GM12878 (cell line): ENCODE measurements around the gene TRIM54. TPM values are rescaled to one million over a fixed set of nuclear protein-coding genes. Genes with fewer than 3 reads are reported as not detected.
A peak's percentile ranks its signal among the peaks of the same experiment; 100 is the strongest.

Experiments used
- CEBPB ChIP-seq, 2 experiments: fragments of 150-350 bp in 1 of 2; IDR thresholded peaks; 2 replicates each; pipeline ENCODE4 v1.6.1; 2012 to 2014; ENCODE audit warnings: low read depth in 2 of 2, low read length in 2 of 2, borderline replicate concordance in 1 of 2, inconsistent platforms in 1 of 2
- CTCF ChIP-seq, 3 experiments: IDR thresholded peaks in 2 of 3; conservative IDR thresholded peaks in 1 of 3; 2 replicates each; pipeline ENCODE4 v1.5.1; 2011; ENCODE audit warnings: low read depth in 3 of 3, low read length in 3 of 3, mild to moderate bottlenecking in 3 of 3, control low read depth in 2 of 3, moderate library complexity in 2 of 3, inconsistent platforms in 1 of 3, mixed read lengths in 1 of 3; ENCODE audit not compliant: control insufficient read depth in 2 of 3, insufficient read depth in 1 of 3; ENCODE audit errors: extremely low read depth in 1 of 3
- ESRRA ChIP-seq: IDR thresholded peaks from 2 replicates; pipeline ENCODE4 v1.6.1; 2012; ENCODE audit warnings: mild to moderate bottlenecking, low read length, improper control_type of control experiment
- MAX ChIP-seq: IDR thresholded peaks from 2 replicates; pipeline ENCODE4 v1.6.1; 2012; ENCODE audit warnings: low read depth, low read length, improper control_type of control experiment
- RCOR1 ChIP-seq: conservative IDR thresholded peaks from 2 replicates; pipeline ENCODE4 v1.6.1; 2012; ENCODE audit warnings: low read depth, low read length, improper control_type of control experiment
- SMAD5 ChIP-seq: IDR thresholded peaks from 2 replicates; pipeline ENCODE4 v1.6.1; 2016; ENCODE audit warnings: antibody characterized with exemption, low read depth
- SMARCA5 ChIP-seq: fragments of 450-650 bp; IDR thresholded peaks from 2 replicates; pipeline ENCODE4 v1.6.1; 2017; ENCODE audit warnings: mild to moderate bottlenecking
- SUZ12 ChIP-seq: fragments of 200-600 bp; sonication (generic); IDR thresholded peaks from one replicate; pipeline ENCODE4 v1.6.1; 2018; ENCODE audit warnings: antibody characterized with exemption, mild to moderate bottlenecking; ENCODE audit not compliant: unreplicated experiment
- polyA plus RNA-seq, 11 experiments: library from polyadenylated mRNA; depleted of rRNA in 4 of 11; unstranded in 6 of 11; stranded (reverse) in 5 of 11; fragments of >200 nt; fragmentation: Nextera tagmentation in 4 of 11; fragmentation: Illumina TruSeq in 1 of 11; extraction: Ambion mirVana in 4 of 11; extraction: Trizol in 1 of 11; gene quantifications; 1 replicate in 1 of 11; 2 replicates in 10 of 11; pipeline versions ENCODE4 v1.2.1 to v1.2.3, GENCODE V29; 2011 to 2016; ENCODE audit warnings: inconsistent platforms in 2 of 11, missing spikeins in 2 of 11, low read depth in 1 of 11
- total RNA-seq, 4 experiments: library from RNA; depleted of rRNA in 3 of 4; stranded (reverse); fragments of >200 nt in 3 of 4; fragmentation: Illumina TruSeq in 1 of 4; extraction: Trizol in 1 of 4; gene quantifications; 2 replicates each; pipeline versions ENCODE4 v1.2.1 to v1.2.3, GENCODE V29; 2013 to 2021
- TF ChIP-seq, protein P1 (sequence below): fragments of 450-650 bp; IDR thresholded peaks from 2 replicates; pipeline ENCODE4 v1.6.1; 2018; ENCODE audit warnings: mild to moderate bottlenecking, low read depth, moderate library complexity; ENCODE audit not compliant: partially characterized antibody

Gene TRIM54
- total and polyA plus RNA-seq, 10 of the 15 experiments (the other 5 are each of a cell fraction or from before 2014, with no cell fraction given), result 0.03 to 0.08 TPM; not detected in 8

- TF ChIP-seq, protein P1, sequence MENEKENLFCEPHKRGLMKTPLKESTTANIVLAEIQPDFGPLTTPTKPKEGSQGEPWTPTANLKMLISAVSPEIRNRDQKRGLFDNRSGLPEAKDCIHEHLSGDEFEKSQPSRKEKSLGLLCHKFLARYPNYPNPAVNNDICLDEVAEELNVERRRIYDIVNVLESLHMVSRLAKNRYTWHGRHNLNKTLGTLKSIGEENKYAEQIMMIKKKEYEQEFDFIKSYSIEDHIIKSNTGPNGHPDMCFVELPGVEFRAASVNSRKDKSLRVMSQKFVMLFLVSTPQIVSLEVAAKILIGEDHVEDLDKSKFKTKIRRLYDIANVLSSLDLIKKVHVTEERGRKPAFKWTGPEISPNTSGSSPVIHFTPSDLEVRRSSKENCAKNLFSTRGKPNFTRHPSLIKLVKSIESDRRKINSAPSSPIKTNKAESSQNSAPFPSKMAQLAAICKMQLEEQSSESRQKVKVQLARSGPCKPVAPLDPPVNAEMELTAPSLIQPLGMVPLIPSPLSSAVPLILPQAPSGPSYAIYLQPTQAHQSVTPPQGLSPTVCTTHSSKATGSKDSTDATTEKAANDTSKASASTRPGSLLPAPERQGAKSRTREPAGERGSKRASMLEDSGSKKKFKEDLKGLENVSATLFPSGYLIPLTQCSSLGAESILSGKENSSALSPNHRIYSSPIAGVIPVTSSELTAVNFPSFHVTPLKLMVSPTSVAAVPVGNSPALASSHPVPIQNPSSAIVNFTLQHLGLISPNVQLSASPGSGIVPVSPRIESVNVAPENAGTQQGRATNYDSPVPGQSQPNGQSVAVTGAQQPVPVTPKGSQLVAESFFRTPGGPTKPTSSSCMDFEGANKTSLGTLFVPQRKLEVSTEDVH, result peak; percentile 71
- TF ChIP-seq MAX, result peak; percentile 93
- no peak for TF ChIP-seq CTCF (IDR thresholded peaks at IDR 0.05 in 2 of 3, conservative IDR thresholded peaks at IDR 0.05 in 1 of 3; ENCODE audit: control insufficient read depth in 2 of 3, extremely low read depth in 1 of 3, insufficient read depth in 1 of 3, low read depth in 3 of 3, low read length in 3 of 3)
- TF ChIP-seq SUZ12, result no peak
- no peak for TF ChIP-seq ESRRA
- peak; percentile 95 for TF ChIP-seq SMAD5
- TF ChIP-seq RCOR1, result 0 out of 2 replicates have a peak, but pooled peaks have one; percentile 11
- no peak for TF ChIP-seq CEBPB (IDR thresholded peaks at IDR 0.05; ENCODE audit: borderline replicate concordance in 1 of 2, low read depth in 2 of 2, low read length in 2 of 2)
- TF ChIP-seq SMARCA5, result no peak
Measured at GRCh38 chr2:27322766-27323595, 40.8 kb downstream of the TRIM54 start, which contains the start of gene MPV17 (continued).
